K562 (cell line): ENCODE data around the gene CYRIA. TPM values are rescaled to one million over a fixed set of nuclear protein-coding genes. Genes with fewer than 3 reads are reported as not detected.

Source experiments
- ARHGAP35 ChIP-seq: fragments of 450-650 bp; IDR thresholded peaks from 2 replicates; pipeline ENCODE4 v1.6.1; 2018; ENCODE audit not compliant: partially characterized antibody
- HMG20B ChIP-seq: fragments of 250-450 bp; sonication (Bioruptor Pico); IDR thresholded peaks from 2 replicates; pipeline ENCODE4 v1.5.0; 2021; ENCODE audit warnings: mild to moderate bottlenecking
- TRIM28 ChIP-seq: fragments of 450-650 bp; IDR thresholded peaks from 2 replicates; pipeline ENCODE4 v1.6.1; 2017
- ZNF318 ChIP-seq, 2 experiments: fragments of 450-650 bp; IDR thresholded peaks; 2 replicates each; pipeline ENCODE4 v1.6.1; 2016; ENCODE audit warnings: mild to moderate bottlenecking in 2 of 2, borderline replicate concordance in 1 of 2, low read depth in 1 of 2, moderate library complexity in 1 of 2
- ZNF436 ChIP-seq: fragments of 250-450, 450-650 bp; sonication (Bioruptor Pico); formaldehyde crosslinking; IDR thresholded peaks from 2 replicates; pipeline ENCODE4 v1.7.0; 2020; ENCODE audit warnings: mild to moderate bottlenecking
- polyA plus RNA-seq, 8 experiments: library from polyadenylated mRNA; depleted of rRNA in 4 of 8; stranded (reverse) in 5 of 8; unstranded in 3 of 8; fragments of >200 nt; fragmentation: Nextera tagmentation in 2 of 8; fragmentation: Illumina TruSeq in 1 of 8; extraction: Ambion mirVana in 2 of 8; extraction: Trizol in 1 of 8; gene quantifications; 2 replicates each; pipeline versions ENCODE4 v1.2.1 to v1.2.3, GENCODE V29; 2011 to 2014; ENCODE audit warnings: inconsistent platforms in 1 of 8, missing spikeins in 1 of 8
- total RNA-seq, 7 experiments: library from RNA; depleted of rRNA in 6 of 7; stranded (reverse); fragments of >200 nt in 6 of 7; fragmentation: Illumina TruSeq in 2 of 7; extraction: Trizol in 2 of 7; gene quantifications; 2 replicates each; pipeline versions ENCODE4 v1.2.1 to v1.2.3, GENCODE V29; 2011 to 2021; ENCODE audit warnings: low replicate concordance in 1 of 7
- TF ChIP-seq, protein P1 (sequence below): fragments of 450-650 bp; IDR thresholded peaks from 2 replicates; pipeline ENCODE4 v1.7.1; 2018; ENCODE audit warnings: mild to moderate bottlenecking, low read depth; ENCODE audit not compliant: partially characterized antibody
- TF ChIP-seq, protein P2 (sequence below), 3 experiments: fragments of 200-800 bp in 1 of 3; fragments of 250-450 bp in 1 of 3; fragments of 450-650 bp in 1 of 3; sonication (Bioruptor Pico) in 1 of 3; sonication (Bioruptor generic) in 1 of 3; formaldehyde crosslinking in 1 of 3; IDR thresholded peaks; 2 replicates each; pipeline versions ENCODE4 v1.6.1 to v1.8.0; 2016 to 2022; ENCODE audit warnings: mild to moderate bottlenecking in 2 of 3, missing genetic modification characterization in 2 of 3, missing compliant biosample characterization in 1 of 3, moderate library complexity in 1 of 3
- TF ChIP-seq, protein P3 (sequence below): fragments of 450-650 bp; formaldehyde crosslinking; IDR thresholded peaks from 2 replicates; pipeline ENCODE4 v1.4.0; 2022; ENCODE audit warnings: missing genetic modification characterization
- TF ChIP-seq, protein P4 (sequence below): fragments of 450-650 bp; IDR thresholded peaks from 2 replicates; pipeline ENCODE4 v1.6.1; 2016; ENCODE audit warnings: antibody characterized with exemption

CYRIA gene
- total and polyA plus RNA-seq, 9 of the 15 experiments (the other 6 are each of a cell fraction or from before 2014, with no cell fraction given) = 0.84 to 5.6 (median 3.0) TPM

DNA sequence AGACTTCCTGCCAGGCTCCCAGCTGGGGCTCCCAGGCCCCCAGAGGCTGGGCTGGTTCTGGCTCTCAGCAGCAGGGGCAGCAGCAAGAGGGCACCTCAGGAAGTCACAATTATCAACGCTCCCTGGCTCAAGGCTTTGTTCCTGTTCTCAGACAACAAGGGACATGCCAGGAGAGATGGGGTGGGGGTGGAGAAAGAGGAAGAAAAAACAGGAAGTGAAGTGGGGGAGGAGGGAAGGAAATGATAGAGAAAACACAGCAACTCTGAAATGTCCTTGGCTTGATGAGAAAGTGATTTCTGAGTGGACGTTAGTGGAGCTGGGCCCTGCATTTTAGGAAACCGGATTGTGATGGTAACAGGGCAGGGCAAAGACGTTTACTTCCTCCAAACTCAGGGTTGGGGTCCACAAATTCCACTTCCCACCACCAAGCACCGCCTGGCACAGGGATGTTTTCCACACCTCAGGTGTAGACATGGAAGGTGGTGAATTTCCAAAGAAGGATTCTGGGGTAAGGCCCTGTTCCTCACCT is 40.4 kb downstream of the CYRIA start (continued):
- TF ChIP-seq ZNF318 (IDR thresholded peaks at IDR 0.05; ENCODE audit: borderline replicate concordance in 1 of 2, low read depth in 1 of 2) = no peak
- no peak for TF ChIP-seq HMG20B
- TF ChIP-seq, protein P1, sequence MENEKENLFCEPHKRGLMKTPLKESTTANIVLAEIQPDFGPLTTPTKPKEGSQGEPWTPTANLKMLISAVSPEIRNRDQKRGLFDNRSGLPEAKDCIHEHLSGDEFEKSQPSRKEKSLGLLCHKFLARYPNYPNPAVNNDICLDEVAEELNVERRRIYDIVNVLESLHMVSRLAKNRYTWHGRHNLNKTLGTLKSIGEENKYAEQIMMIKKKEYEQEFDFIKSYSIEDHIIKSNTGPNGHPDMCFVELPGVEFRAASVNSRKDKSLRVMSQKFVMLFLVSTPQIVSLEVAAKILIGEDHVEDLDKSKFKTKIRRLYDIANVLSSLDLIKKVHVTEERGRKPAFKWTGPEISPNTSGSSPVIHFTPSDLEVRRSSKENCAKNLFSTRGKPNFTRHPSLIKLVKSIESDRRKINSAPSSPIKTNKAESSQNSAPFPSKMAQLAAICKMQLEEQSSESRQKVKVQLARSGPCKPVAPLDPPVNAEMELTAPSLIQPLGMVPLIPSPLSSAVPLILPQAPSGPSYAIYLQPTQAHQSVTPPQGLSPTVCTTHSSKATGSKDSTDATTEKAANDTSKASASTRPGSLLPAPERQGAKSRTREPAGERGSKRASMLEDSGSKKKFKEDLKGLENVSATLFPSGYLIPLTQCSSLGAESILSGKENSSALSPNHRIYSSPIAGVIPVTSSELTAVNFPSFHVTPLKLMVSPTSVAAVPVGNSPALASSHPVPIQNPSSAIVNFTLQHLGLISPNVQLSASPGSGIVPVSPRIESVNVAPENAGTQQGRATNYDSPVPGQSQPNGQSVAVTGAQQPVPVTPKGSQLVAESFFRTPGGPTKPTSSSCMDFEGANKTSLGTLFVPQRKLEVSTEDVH = no peak
- TF ChIP-seq, protein P2, sequence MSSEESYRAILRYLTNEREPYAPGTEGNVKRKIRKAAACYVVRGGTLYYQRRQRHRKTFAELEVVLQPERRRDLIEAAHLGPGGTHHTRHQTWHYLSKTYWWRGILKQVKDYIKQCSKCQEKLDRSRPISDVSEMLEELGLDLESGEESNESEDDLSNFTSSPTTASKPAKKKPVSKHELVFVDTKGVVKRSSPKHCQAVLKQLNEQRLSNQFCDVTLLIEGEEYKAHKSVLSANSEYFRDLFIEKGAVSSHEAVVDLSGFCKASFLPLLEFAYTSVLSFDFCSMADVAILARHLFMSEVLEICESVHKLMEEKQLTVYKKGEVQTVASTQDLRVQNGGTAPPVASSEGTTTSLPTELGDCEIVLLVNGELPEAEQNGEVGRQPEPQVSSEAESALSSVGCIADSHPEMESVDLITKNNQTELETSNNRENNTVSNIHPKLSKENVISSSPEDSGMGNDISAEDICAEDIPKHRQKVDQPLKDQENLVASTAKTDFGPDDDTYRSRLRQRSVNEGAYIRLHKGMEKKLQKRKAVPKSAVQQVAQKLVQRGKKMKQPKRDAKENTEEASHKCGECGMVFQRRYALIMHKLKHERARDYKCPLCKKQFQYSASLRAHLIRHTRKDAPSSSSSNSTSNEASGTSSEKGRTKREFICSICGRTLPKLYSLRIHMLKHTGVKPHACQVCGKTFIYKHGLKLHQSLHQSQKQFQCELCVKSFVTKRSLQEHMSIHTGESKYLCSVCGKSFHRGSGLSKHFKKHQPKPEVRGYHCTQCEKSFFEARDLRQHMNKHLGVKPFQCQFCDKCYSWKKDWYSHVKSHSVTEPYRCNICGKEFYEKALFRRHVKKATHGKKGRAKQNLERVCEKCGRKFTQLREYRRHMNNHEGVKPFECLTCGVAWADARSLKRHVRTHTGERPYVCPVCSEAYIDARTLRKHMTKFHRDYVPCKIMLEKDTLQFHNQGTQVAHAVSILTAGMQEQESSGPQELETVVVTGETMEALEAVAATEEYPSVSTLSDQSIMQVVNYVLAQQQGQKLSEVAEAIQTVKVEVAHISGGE (CRISPR knock-in tag; IDR thresholded peaks at IDR 0.05) = peak in 1 of 3 experiments; percentile 70; a peak in 1 of 6 replicates
- no peak for TF ChIP-seq ZNF436
- TF ChIP-seq, protein P3, sequence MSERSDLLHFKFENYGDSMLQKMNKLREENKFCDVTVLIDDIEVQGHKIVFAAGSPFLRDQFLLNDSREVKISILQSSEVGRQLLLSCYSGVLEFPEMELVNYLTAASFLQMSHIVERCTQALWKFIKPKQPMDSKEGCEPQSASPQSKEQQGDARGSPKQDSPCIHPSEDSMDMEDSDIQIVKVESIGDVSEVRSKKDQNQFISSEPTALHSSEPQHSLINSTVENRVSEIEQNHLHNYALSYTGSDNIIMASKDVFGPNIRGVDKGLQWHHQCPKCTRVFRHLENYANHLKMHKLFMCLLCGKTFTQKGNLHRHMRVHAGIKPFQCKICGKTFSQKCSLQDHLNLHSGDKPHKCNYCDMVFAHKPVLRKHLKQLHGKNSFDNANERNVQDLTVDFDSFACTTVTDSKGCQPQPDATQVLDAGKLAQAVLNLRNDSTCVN (CRISPR knock-in tag) = peak; percentile 26; the same call in 1 of the 2 replicates
- TF ChIP-seq, protein P4, sequence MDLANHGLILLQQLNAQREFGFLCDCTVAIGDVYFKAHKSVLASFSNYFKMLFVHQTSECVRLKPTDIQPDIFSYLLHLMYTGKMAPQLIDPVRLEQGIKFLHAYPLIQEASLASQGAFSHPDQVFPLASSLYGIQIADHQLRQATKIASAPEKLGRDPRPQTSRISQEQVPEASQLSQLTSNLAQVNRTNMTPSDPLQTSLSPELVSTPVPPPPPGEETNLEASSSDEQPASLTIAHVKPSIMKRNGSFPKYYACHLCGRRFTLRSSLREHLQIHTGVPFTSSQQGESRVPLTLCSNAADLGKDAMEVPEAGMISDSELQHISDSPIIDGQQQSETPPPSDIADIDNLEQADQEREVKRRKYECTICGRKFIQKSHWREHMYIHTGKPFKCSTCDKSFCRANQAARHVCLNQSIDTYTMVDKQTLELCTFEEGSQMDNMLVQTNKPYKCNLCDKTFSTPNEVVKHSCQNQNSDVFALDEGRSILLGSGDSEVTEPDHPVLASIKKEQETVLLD = no peak
- TF ChIP-seq TRIM28 = no peak
- no peak for TF ChIP-seq ARHGAP35
